GM10248 (cell line): ENCODE measurements around the gene RPN2.

Source experiments
- CTCF ChIA-PET: fragments of 300-600 bp; sonication (Branson Sonifier 250); formaldehyde crosslinking; extraction: SDS; loops from one replicate; lab custom pipeline; 2021; ENCODE audit warnings: antibody characterized with exemption; lab: Yijun Ruan, JAX
- POLR2A ChIA-PET: fragments of 350-650 bp; sonication (Branson Sonifier 250); formaldehyde crosslinking; extraction: SDS; loops from one replicate; lab custom pipeline; 2020; ENCODE audit warnings: antibody characterized with exemption; lab: Yijun Ruan, JAX
- DNase-seq: peaks from one replicate; pipeline ENCODE4 v3.0.0; 2012; ENCODE audit errors: extremely low spot score
- CTCF ChIP-seq: IDR thresholded peaks from 2 replicates; pipeline ENCODE4 v1.5.1; 2012; ENCODE audit warnings: mild to moderate bottlenecking, low read depth; ENCODE audit errors: extremely low read depth, missing control alignments, control extremely low read depth

Gene RPN2

DNA sequence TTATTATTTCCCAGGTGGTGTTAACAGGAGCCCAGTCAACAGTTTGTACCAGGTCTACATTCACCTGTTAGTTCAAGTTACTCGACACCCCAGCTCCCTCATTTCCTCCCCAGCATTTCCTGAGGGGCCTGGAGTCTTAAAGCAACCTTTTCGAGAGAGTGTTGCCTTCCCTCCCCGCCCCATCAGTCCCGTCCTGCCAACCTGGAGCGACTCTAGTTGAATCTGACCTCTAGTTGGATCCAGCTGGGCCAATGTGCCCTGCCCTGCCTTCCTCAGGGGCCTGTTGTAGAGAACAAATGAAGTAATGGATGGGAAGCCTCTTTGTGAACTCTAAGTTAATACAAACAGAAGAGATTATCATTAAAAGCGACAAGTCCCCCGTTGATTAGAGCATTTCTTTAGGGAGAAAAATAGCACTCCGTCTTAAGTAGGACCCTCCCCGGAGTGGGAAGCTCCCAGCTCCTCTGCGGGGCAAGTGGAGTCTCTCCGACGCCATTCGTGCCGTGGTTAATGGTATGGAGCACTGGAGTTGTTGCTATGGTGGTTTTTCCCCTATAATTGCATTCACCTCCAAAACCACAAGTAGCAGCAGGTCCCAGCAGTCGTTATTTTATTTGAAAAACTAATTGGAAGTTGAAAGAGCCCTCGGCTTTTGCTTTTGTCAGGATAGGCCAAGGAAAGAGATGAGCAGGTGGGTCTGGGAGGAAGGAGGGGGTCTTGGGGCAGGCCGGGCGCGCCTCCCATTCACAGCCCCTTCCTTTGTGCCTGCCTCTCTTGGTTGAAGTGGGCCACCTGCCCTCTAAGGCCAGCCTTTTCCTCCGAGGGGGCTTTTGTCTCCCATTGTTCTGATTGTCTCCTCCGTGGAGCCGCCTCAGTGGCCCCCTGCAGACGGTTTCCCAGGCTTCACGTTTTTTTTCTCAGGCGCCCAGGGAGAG lies 66.4 kb downstream of the RPN2 start:
- no peak for DNase-seq
- ChIA-PET CTCF (interaction anchor here (0.9 to 1.2 kb wide), 3 partner anchors 11 to 41 kb away, joined by 3 read pairs; no protein-coding TSS in a partner anchor), POLR2A (no interaction called here)
- TF ChIP-seq CTCF, result no peak

DNA sequence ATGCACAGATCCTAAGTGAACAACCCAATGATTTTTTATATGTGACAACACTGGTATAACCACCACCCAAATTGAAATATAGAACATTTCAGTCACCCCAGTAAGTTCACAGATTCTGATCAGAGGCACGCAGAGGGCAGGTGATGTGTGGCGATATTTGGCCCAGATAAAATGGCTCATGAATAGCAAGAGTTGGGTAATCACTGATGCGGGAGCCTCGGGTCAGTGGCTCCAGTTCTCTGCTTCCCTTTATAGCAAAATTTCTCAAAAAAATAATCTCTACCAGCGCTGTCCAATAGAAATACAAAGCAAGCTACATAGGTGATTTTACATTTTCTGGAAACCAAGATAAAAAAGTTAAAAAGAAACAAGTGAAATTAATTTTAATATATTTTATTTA lies 67.6 kb downstream of the RPN2 start:
- POLR2A ChIA-PET, result interaction anchor here (0.6 kb wide), 1 partner anchor 746 kb away, joined by 3 read pairs; no protein-coding TSS in a partner anchor
- no peak for TF ChIP-seq CTCF
- CTCF ChIA-PET, result interaction anchor here (1.0 to 1.2 kb wide), 3 partner anchors 22 to 56 kb away, joined by 3 to 4 read pairs (median 3); no protein-coding TSS in a partner anchor
- DNase-seq, result no peak

- CTCF ChIA-PET, result interaction anchor here (1.0 to 1.2 kb wide), 4 partner anchors 10 to 57 kb away, joined by 3 to 4 read pairs (median 4); no protein-coding TSS in a partner anchor
- no peak for DNase-seq
- POLR2A ChIA-PET, result no interaction called here
- no peak for TF ChIP-seq CTCF
Observed at GRCh38 chr20:37247547-37247946, 68.4 kb downstream of the RPN2 start.

GRCh38 chr20:37249304-37249703 lies 70.2 kb downstream of the RPN2 start:
- DNase-seq, result no peak
- ChIA-PET CTCF (interaction anchor here (1.2 to 1.5 kb wide), 2 partner anchors 20 to 21 kb away, joined by 3 to 4 read pairs; no protein-coding TSS in a partner anchor), POLR2A (no interaction called here)
- TF ChIP-seq CTCF, result no peak

DNA sequence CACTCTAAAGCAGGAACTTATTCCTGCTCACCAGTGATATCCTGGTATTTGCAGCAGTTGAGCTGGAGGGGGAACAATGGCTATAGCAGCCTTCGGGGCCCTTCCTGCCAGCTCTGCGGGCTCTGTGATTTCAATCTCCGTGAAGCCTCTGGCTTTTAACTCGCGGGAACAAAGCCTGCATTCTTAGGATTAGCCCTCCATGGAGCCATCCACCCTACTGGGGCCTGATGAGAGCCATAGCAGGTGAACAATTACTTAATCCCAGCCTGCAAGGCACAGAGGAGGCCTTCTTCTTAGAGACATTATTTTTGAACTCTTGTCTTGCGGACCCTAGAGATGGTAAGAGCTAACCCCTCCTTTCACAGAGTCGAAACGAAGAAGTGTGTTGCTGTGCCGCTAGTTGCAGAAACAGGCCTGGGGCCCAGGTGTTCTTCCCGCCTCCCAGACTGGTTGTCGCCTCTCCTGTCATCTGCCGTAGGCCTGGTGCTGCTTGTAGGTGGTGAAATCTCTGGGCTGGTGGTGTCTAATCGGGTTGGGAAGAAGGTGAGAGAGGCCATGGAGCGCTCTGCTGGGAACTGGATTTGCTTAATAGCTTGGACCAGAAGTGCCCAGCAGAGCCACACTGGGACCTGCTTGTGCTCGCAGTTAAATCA lies 72.8 kb downstream of the RPN2 start:
- TF ChIP-seq CTCF, result no peak
- ChIA-PET POLR2A (no interaction called here), CTCF (interaction anchor here (1.9 kb wide), 1 partner anchor 18 kb away, joined by 4 read pairs; no protein-coding TSS in a partner anchor)
- DNase-seq, result no peak

DNA sequence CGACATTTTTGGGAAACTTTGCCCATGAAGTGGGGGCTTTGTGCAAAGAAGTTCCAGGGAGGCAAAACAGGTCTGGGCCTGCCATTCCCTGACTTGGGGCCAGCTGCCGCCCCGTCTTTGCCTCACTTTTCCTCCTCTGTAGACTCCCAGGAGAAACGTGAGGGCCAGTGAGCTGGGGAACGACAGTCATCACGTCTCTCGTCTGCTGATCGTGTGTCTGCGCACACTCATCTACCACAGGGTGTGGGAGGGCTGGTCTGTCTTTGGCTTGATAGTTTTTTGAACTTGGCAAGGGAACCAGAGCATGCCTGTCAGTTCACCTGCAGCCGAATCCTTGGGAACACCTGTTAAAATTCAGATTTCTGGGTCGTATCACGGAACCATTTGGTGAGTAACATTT lies 74.0 kb downstream of the RPN2 start:
- no peak for DNase-seq
- POLR2A ChIA-PET, result no interaction called here
- CTCF ChIA-PET, result no interaction called here
- no peak for TF ChIP-seq CTCF
